GM12878 (cell line): ENCODE data around the gene C21orf91. TPM values are rescaled to one million over a fixed set of nuclear protein-coding genes. Genes with fewer than 3 reads are reported as not detected.

Experiments used
- ATAC-seq: fragments of 200-7000 bp; cut with Tn5 transposase; 3 replicates; pipeline ENCODE4 v1.9.1; 2020; ENCODE audit warnings: mild to moderate bottlenecking, moderate library complexity
- BruUV-seq: library from RNA; stranded (reverse); fragments of 400-500 nt; replicated peaks from 2 replicates; lab custom pipeline; 2021; lab: Mats Ljungman, UMichigan
- CTCF ChIA-PET: fragments of 300-600 bp; sonication (Branson Sonifier 250); formaldehyde crosslinking; extraction: SDS; loops from one replicate; lab custom pipeline; 2021; ENCODE audit warnings: inconsistent platforms; lab: Yijun Ruan, JAX
- POLR2A ChIA-PET: fragments of 350-600 bp; formaldehyde crosslinking; extraction: SDS; loops from one replicate; lab custom pipeline; 2021; ENCODE audit warnings: inconsistent platforms; lab: Charles Lee
- RAD21 ChIA-PET: fragments of 300-600 bp; sonication (Branson Sonifier 250); formaldehyde crosslinking; loops from one replicate; lab custom pipeline; 2023; ENCODE audit warnings: antibody characterized with exemption; ENCODE audit not compliant: unreplicated experiment; lab: Charles Lee
- SMC1A ChIA-PET: fragments of 300-600 bp; sonication (Branson Sonifier 250); formaldehyde crosslinking; loops from one replicate; lab custom pipeline; 2023; ENCODE audit not compliant: unreplicated experiment, uncharacterized antibody; lab: Charles Lee
- DNase-seq: peaks from one replicate; pipeline ENCODE4 v3.0.0-alpha.2; 2011; ENCODE audit warnings: low read depth, low spot score
- FAIRE-seq: peaks from 3 replicates; lab custom pipeline; 2011; peaks lifted over from hg19 to GRCh38; lab: Jason Lieb, UNC
- H2AFZ ChIP-seq: 2 replicates; pipeline ENCODE4 v1.6.0; 2011; ENCODE audit warnings: low read depth, low read length, control low read depth; ENCODE audit not compliant: control insufficient read depth
- H3K27ac ChIP-seq: 2 replicates; pipeline ENCODE4 v1.5.1; 2011; ENCODE audit warnings: control low read depth; ENCODE audit not compliant: control insufficient read depth, insufficient read depth
- H3K27me3 ChIP-seq, 2 experiments: replicated peaks in 1 of 2; 2 replicates each; pipeline versions ENCODE4 v1.6.0 to v1.6.1; 2011; ENCODE audit warnings: low read length in 1 of 2; ENCODE audit not compliant: control insufficient read depth in 2 of 2, insufficient read depth in 2 of 2
- H3K36me3 ChIP-seq, 2 experiments: 2 replicates each; pipeline ENCODE4 v1.5.1; 2011; ENCODE audit warnings: low read length in 1 of 2; ENCODE audit not compliant: control insufficient read depth in 2 of 2, insufficient read depth in 2 of 2
- H3K4me1 ChIP-seq: 2 replicates; pipeline ENCODE4 v1.6.1; 2011; ENCODE audit warnings: mild to moderate bottlenecking, low read length, moderate library complexity, mixed read lengths; ENCODE audit not compliant: control insufficient read depth, insufficient read depth
- H3K4me2 ChIP-seq: 2 replicates; pipeline ENCODE4 v1.6.0; 2011; ENCODE audit warnings: control low read depth; ENCODE audit not compliant: control insufficient read depth, insufficient read depth
- H3K4me3 ChIP-seq: fragments of 200-600 bp; sonication (generic); 2 replicates; pipeline ENCODE4 v1.5.1; 2016
- H3K79me2 ChIP-seq: 2 replicates; pipeline ENCODE4 v1.6.0; 2011; ENCODE audit warnings: low read length; ENCODE audit not compliant: control insufficient read depth, insufficient read depth
- H3K9ac ChIP-seq: 2 replicates; pipeline ENCODE4 v1.8.0; 2011; ENCODE audit warnings: low read length, control low read depth, mixed read lengths; ENCODE audit not compliant: control insufficient read depth, insufficient read depth
- H3K9me3 ChIP-seq: replicated peaks from 3 replicates; pipeline ENCODE4 v1.5.1; 2011; ENCODE audit warnings: mild to moderate bottlenecking, low read length; ENCODE audit not compliant: control insufficient read depth, insufficient read depth
- H4K20me1 ChIP-seq: 2 replicates; pipeline ENCODE4 v1.6.0; 2011; ENCODE audit not compliant: control insufficient read depth, insufficient read depth
- ESRRA ChIP-seq: IDR thresholded peaks from 2 replicates; pipeline ENCODE4 v1.6.1; 2012; ENCODE audit warnings: mild to moderate bottlenecking, low read length, improper control_type of control experiment
- MEF2B ChIP-seq: fragments of 450-650 bp; IDR thresholded peaks from 2 replicates; pipeline ENCODE4 v1.6.1; 2018; ENCODE audit warnings: mild to moderate bottlenecking, moderate library complexity; ENCODE audit not compliant: partially characterized antibody, poor library complexity, severe bottlenecking
- RAD51 ChIP-seq: fragments of 450-650 bp; IDR thresholded peaks from 2 replicates; pipeline ENCODE4 v1.6.1; 2016; ENCODE audit warnings: moderate library complexity, mild to moderate bottlenecking, inconsistent platforms
- ZNF207 ChIP-seq: fragments of 450-650 bp; IDR thresholded peaks from 2 replicates; pipeline ENCODE4 v1.6.1; 2014; ENCODE audit warnings: antibody characterized with exemption, mild to moderate bottlenecking, borderline replicate concordance
- WGBS: methylation state at CpG from one replicate; pipeline ENCODE4 v1.1.6; 2016; ENCODE audit warnings: low lambda C conversion rate; ENCODE audit not compliant: insufficient replicate concordance, insufficient coverage; ENCODE audit errors: missing lambda C conversion rate; 5-methylcytosine and 5-hydroxymethylcytosine counted together
- in situ Hi-C: fragments of 300-500 bp; cut with MboI; formaldehyde crosslinking; loops from 9 replicates; pipeline ENCODE4 v1.14.3; 2018; ENCODE audit warnings: mixed read lengths
- intact Hi-C: fragments of 100-400 bp; cut with micrococcal nuclease; formaldehyde crosslinking; loops from one replicate; pipeline ENCODE4 v1.14.2; 2022; ENCODE audit not compliant: unreplicated experiment
- polyA plus RNA-seq, 11 experiments: library from polyadenylated mRNA; depleted of rRNA in 4 of 11; unstranded in 6 of 11; stranded (reverse) in 5 of 11; fragments of >200 nt; fragmentation: Nextera tagmentation in 4 of 11; fragmentation: Illumina TruSeq in 1 of 11; extraction: Ambion mirVana in 4 of 11; extraction: Trizol in 1 of 11; gene quantifications; 1 replicate in 1 of 11; 2 replicates in 10 of 11; pipeline versions ENCODE4 v1.2.1 to v1.2.3, GENCODE V29; 2011 to 2016; ENCODE audit warnings: inconsistent platforms in 2 of 11, missing spikeins in 2 of 11, low read depth in 1 of 11
- total RNA-seq, 4 experiments: library from RNA; depleted of rRNA in 3 of 4; stranded (reverse); fragments of >200 nt in 3 of 4; fragmentation: Illumina TruSeq in 1 of 4; extraction: Trizol in 1 of 4; gene quantifications; 2 replicates each; pipeline versions ENCODE4 v1.2.1 to v1.2.3, GENCODE V29; 2013 to 2021
- TF ChIP-seq, protein P1 (sequence below): IDR thresholded peaks from 2 replicates; pipeline ENCODE4 v1.6.1; 2011; ENCODE audit warnings: borderline replicate concordance, low read depth, mild to moderate bottlenecking, moderate library complexity, mixed read lengths, low read length; ENCODE audit not compliant: insufficient read depth; ENCODE audit errors: extremely low read length
- TF ChIP-seq, protein P2 (sequence below): fragments of 450-650 bp; conservative IDR thresholded peaks from 2 replicates; pipeline ENCODE4 v1.6.1; 2017; ENCODE audit warnings: mild to moderate bottlenecking, moderate library complexity

C21orf91 gene
- total and polyA plus RNA-seq, 10 of the 15 experiments (the other 5 are each of a cell fraction or from before 2014, with no cell fraction given): 9.3 to 40.3 (median 29.8) TPM

DNA sequence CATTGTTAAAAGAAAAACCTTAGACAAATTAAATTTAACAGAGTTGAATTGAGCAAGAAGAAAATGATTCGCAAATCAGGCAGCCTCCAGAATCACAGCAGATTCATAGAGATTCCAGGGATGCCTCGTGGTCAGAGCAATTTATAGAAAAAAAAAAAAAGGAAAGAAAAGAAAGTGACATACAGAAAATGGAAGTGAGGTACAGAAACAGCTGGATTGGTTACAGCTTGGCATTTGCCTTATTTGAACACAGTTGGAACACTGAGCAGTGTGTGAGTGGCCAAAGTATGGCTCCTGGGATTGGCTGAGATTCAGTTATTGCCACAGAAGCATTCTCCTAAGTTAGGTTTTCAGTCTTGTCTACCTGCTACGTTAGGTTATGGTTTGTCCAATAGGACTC lies 9.1 kb upstream of the C21orf91 start:
- H4K20me1 ChIP-seq: no peaks in the 10 kb centered on the region
- H3K9me3 ChIP-seq: no peaks in the 10 kb centered on the region; the same call in 1 of the 3 replicates
- no peak overlapping the region for H2AFZ ChIP-seq
- RAD21 ChIA-PET: no interaction called here
- H3K4me2 ChIP-seq: no peak overlapping the region
- no peak for FAIRE-seq
- SMC1A ChIA-PET: interaction anchor here (1.1 to 1.4 kb wide), 2 partner anchors 10 to 19 kb away, joined by 3 read pairs; no protein-coding TSS in a partner anchor
- H3K4me3 ChIP-seq: no peak overlapping the region
- no peaks in the 10 kb centered on the region for H3K36me3 ChIP-seq
- CTCF ChIA-PET: no interaction called here
- no peak for DNase-seq
- H3K4me1 ChIP-seq: no peaks in the 10 kb centered on the region
- intact Hi-C loops: no loop called here
- BruUV-seq: no TSS peak
- POLR2A ChIA-PET: no interaction called here
- no peak for TF ChIP-seq RAD51
- TF ChIP-seq ZNF207: no peak
- TF ChIP-seq, protein P1, sequence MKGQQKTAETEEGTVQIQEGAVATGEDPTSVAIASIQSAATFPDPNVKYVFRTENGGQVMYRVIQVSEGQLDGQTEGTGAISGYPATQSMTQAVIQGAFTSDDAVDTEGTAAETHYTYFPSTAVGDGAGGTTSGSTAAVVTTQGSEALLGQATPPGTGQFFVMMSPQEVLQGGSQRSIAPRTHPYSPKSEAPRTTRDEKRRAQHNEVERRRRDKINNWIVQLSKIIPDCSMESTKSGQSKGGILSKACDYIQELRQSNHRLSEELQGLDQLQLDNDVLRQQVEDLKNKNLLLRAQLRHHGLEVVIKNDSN: no peak
- TF ChIP-seq ESRRA: no peak
- no peak for TF ChIP-seq MEF2B
- TF ChIP-seq, protein P2, sequence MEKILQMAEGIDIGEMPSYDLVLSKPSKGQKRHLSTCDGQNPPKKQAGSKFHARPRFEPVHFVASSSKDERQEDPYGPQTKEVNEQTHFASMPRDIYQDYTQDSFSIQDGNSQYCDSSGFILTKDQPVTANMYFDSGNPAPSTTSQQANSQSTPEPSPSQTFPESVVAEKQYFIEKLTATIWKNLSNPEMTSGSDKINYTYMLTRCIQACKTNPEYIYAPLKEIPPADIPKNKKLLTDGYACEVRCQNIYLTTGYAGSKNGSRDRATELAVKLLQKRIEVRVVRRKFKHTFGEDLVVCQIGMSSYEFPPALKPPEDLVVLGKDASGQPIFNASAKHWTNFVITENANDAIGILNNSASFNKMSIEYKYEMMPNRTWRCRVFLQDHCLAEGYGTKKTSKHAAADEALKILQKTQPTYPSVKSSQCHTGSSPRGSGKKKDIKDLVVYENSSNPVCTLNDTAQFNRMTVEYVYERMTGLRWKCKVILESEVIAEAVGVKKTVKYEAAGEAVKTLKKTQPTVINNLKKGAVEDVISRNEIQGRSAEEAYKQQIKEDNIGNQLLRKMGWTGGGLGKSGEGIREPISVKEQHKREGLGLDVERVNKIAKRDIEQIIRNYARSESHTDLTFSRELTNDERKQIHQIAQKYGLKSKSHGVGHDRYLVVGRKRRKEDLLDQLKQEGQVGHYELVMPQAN: no peak
- no peak for ATAC-seq
- H3K79me2 ChIP-seq: no peaks in the 10 kb centered on the region
- no peaks in the 10 kb centered on the region for H3K27me3 ChIP-seq
- no peak overlapping the region for H3K27ac ChIP-seq
- H3K9ac ChIP-seq: no peak overlapping the region
- WGBS: 47% methylated on average over 2 of the region's 3 CpGs
- in situ Hi-C loops: no loop called here
